SK-N-SH (cell line): ENCODE data around the gene WDR46. TPM values are rescaled to one million over a fixed set of nuclear protein-coding genes. Genes with fewer than 3 reads are reported as not detected.

Experiments used
- CTCF ChIA-PET: fragments of 300-600, 350-600 bp; formaldehyde crosslinking; extraction: SDS; loops from one replicate; lab custom pipeline; 2021; lab: Yijun Ruan, JAX
- POLR2A ChIA-PET: fragments of 350-600 bp; sonication (Branson Sonifier 250); formaldehyde crosslinking; extraction: SDS; loops from one replicate; lab custom pipeline; 2020; ENCODE audit warnings: antibody characterized with exemption, inconsistent platforms; lab: Yijun Ruan, JAX
- DNase-seq: peaks from one replicate; pipeline ENCODE4 v3.0.0; 2012
- H2AFZ ChIP-seq: fragments of 200-600 bp; sonication (generic); 2 replicates; pipeline ENCODE4 v1.8.1; 2016; ENCODE audit warnings: antibody characterized with exemption, mild to moderate bottlenecking, low read depth
- H3F3A ChIP-seq: fragments of 200-600 bp; sonication (generic); replicated peaks from 2 replicates; pipeline ENCODE3; 2016; ENCODE audit warnings: antibody characterized with exemption, mild to moderate bottlenecking; ENCODE audit not compliant: insufficient read depth
- H3K27ac ChIP-seq, 2 experiments: fragments of 200-500 bp in 1 of 2; fragments of 200-600 bp in 1 of 2; sonication (Bioruptor generic) in 1 of 2; sonication (generic), shearing (Covaris generic) in 1 of 2; 2 replicates each; pipeline versions ENCODE4 v1.5.1 to v1.6.1; 2014 to 2016; ENCODE audit warnings: low read depth in 2 of 2, inconsistent platforms in 1 of 2, low read length in 1 of 2, mild to moderate bottlenecking in 1 of 2, mixed read lengths in 1 of 2
- H3K27me3 ChIP-seq: fragments of 200-600 bp; sonication (generic), shearing (Covaris generic); 2 replicates; pipeline ENCODE4 v1.6.1; 2016; ENCODE audit warnings: mixed run types; ENCODE audit not compliant: insufficient read depth
- H3K36me3 ChIP-seq, 2 experiments: fragments of 200-500 bp in 1 of 2; fragments of 200-600 bp in 1 of 2; sonication (Bioruptor generic) in 1 of 2; sonication (generic) in 1 of 2; replicated peaks in 1 of 2; 2 replicates each; pipeline versions ENCODE3 to v1.5.1; 2014 to 2016; ENCODE audit warnings: low read length in 1 of 2, mild to moderate bottlenecking in 1 of 2; ENCODE audit not compliant: insufficient read depth in 2 of 2, control insufficient read depth in 1 of 2
- H3K4me1 ChIP-seq, 2 experiments: fragments of 200-500 bp in 1 of 2; fragments of 200-600 bp in 1 of 2; sonication (Bioruptor generic) in 1 of 2; sonication (generic), shearing (Covaris generic) in 1 of 2; 2 replicates each; pipeline versions ENCODE4 v1.5.1 to v1.6.1; 2014 to 2016; ENCODE audit warnings: low read depth in 1 of 2, low read length in 1 of 2, mixed run types in 1 of 2; ENCODE audit not compliant: insufficient read depth in 2 of 2, control insufficient read depth in 1 of 2
- H3K4me2 ChIP-seq: fragments of 200-600 bp; sonication (generic), shearing (Covaris generic); 2 replicates; pipeline ENCODE4 v1.6.1; 2017; ENCODE audit warnings: mixed run types
- H3K4me3 ChIP-seq, 2 experiments: fragments of 200-500 bp in 1 of 2; fragments of 200-600 bp in 1 of 2; sonication (Bioruptor generic) in 1 of 2; sonication (generic), shearing (Covaris generic) in 1 of 2; 2 replicates each; pipeline versions ENCODE4 v1.5.1 to v1.8.1; 2014 to 2016; ENCODE audit warnings: low read depth in 2 of 2, inconsistent platforms in 1 of 2, low read length in 1 of 2, mild to moderate bottlenecking in 1 of 2, mixed read lengths in 1 of 2, moderate library complexity in 1 of 2
- H3K79me2 ChIP-seq: fragments of 200-600 bp; sonication (generic); 2 replicates; pipeline ENCODE4 v1.8.1; 2017; ENCODE audit warnings: mild to moderate bottlenecking; ENCODE audit not compliant: insufficient read depth
- H3K9ac ChIP-seq: fragments of 200-600 bp; sonication (generic); 2 replicates; pipeline ENCODE4 v1.6.1; 2017; ENCODE audit warnings: mixed run types
- H3K9me2 ChIP-seq: fragments of 200-600 bp; sonication (generic); 2 replicates; pipeline ENCODE4 v1.6.1; 2017; ENCODE audit warnings: mixed run types
- H3K9me3 ChIP-seq: fragments of 200-600 bp; sonication (generic); 2 replicates; pipeline ENCODE4 v1.6.1; 2017; ENCODE audit warnings: mixed run types, mild to moderate bottlenecking, moderate library complexity
- H4K20me1 ChIP-seq: fragments of 200-600 bp; sonication (generic); 2 replicates; pipeline ENCODE4 v1.6.1; 2017; ENCODE audit warnings: mild to moderate bottlenecking, mixed run types; ENCODE audit not compliant: insufficient read depth
- CTCF ChIP-seq: fragments of 200-600 bp; sonication (generic); IDR thresholded peaks from 2 replicates; pipeline ENCODE4 v1.6.1; 2017; ENCODE audit warnings: antibody characterized with exemption, mild to moderate bottlenecking, moderate library complexity
- EP300 ChIP-seq, 2 experiments: IDR thresholded peaks; 2 replicates each; pipeline versions ENCODE4 v1.4.0 to v1.6.1; 2012; ENCODE audit warnings: borderline replicate concordance in 1 of 2, low read depth in 1 of 2, low read length in 1 of 2
- GABPA ChIP-seq: IDR thresholded peaks from 2 replicates; pipeline ENCODE4 v1.4.0; 2012; ENCODE audit warnings: low read depth, mild to moderate bottlenecking
- GATA2 ChIP-seq: sonication (generic); formaldehyde crosslinking; IDR thresholded peaks from 2 replicates; pipeline ENCODE4 v1.5.0; 2020; ENCODE audit warnings: mild to moderate bottlenecking, missing genetic modification reagents
- POLR2AphosphoS5 ChIP-seq: IDR thresholded peaks from 2 replicates; pipeline ENCODE4 v1.6.1; 2012; ENCODE audit warnings: low read depth, low read length
- RAD21 ChIP-seq: IDR thresholded peaks from 2 replicates; pipeline ENCODE4 v1.6.1; 2012; ENCODE audit warnings: mild to moderate bottlenecking, low read length
- RCOR1 ChIP-seq: fragments of 150-350 bp; IDR thresholded peaks from 2 replicates; pipeline ENCODE4 v1.6.1; 2017; ENCODE audit warnings: antibody characterized with exemption, low read length
- SIN3A ChIP-seq: IDR thresholded peaks from 2 replicates; pipeline ENCODE4 v1.6.1; 2012; ENCODE audit warnings: low read depth, mild to moderate bottlenecking, low read length, moderate library complexity, borderline replicate concordance
- TEAD4 ChIP-seq: IDR thresholded peaks from 2 replicates; pipeline ENCODE4 v1.4.0; 2012; ENCODE audit warnings: mild to moderate bottlenecking, borderline replicate concordance; ENCODE audit not compliant: insufficient read depth
- YY1 ChIP-seq: IDR thresholded peaks from 2 replicates; pipeline ENCODE4 v1.4.0; 2012; ENCODE audit warnings: low read depth, mild to moderate bottlenecking
- ZBTB33 ChIP-seq: IDR thresholded peaks from 2 replicates; pipeline ENCODE4 v1.4.0; 2012; ENCODE audit warnings: low read depth, borderline replicate concordance
- WGBS: methylation state at CpG from one replicate; pipeline ENCODE4 v1.1.6; 2017; ENCODE audit warnings: low lambda C conversion rate; 5-methylcytosine and 5-hydroxymethylcytosine counted together
- polyA plus RNA-seq, 3 experiments: library from polyadenylated mRNA; depleted of rRNA; stranded (reverse); fragments of >200 nt; gene quantifications; 2 replicates each; pipeline ENCODE4 v1.2.3, GENCODE V29; 2012
- TF ChIP-seq, protein P1 (sequence below): IDR thresholded peaks from 2 replicates; pipeline ENCODE4 v1.4.0; 2012; ENCODE audit warnings: low read depth

Gene WDR46
- polyA plus RNA-seq, 1 of the 3 experiments (the other 2 are of a cell fraction): 153 TPM

DNA sequence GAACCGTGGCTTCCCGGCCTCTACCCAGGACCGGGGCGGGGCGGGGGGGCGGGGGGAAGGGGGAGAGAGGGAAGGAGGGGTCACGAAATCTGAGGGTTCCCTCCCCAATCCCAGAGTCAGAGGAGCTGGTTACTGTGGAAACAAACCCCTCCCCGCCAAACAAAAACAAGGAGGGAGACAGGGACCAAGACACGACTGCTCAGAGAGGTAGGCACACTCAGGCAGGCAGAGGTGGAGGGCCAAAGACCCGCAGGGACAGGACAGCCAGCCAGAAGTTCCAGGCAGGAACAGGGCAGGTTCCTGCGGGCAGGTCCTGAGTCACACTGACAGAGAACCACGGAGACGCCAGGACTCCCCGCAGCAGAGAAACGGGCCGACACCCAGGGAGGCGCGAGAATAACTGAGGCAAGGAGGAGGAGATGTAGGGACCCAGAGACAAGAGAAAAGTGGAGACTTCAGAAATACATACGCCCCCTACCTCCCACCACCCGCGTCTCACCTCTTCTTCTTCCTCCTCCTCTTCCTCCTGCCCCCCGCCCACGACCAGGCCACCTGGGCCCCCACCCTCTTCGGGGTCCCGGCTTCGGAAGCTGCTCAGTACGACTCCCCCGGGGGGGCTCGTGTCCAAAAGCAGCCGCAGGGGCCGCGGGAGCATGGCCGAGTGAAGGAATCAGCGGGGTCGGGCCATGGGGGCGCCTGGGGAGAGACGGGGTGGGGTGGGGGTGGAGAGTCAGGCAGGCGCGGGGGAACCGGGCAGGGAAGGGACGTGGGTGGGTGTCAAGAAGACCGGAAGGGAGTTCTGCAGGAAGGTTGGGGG lies 9.1 kb upstream of the WDR46 start:
- ChIA-PET POLR2A (interaction anchor here (1.5 to 3.3 kb wide), 4 partner anchors 9 to 47 kb away, joined by 4 to 30 read pairs (median 15); partner anchors contain the start of genes B3GALT4, PFDN6, RPS18 and VPS52), CTCF (interaction anchor here (1.0 to 3.9 kb wide), 11 partner anchors 9 to 124 kb away, joined by 3 to 30 read pairs (median 7); partner anchors contain the start of genes B3GALT4, PFDN6, RPS18 and TAPBP)
- H3K4me2 ChIP-seq: peak overlapping the region; percentile 94
- 2% methylated on average over 35 of the region's 42 CpGs for WGBS
- no peaks in the 10 kb centered on the region for H3K9me3 ChIP-seq
- H3K4me3 ChIP-seq: peak overlapping the region; percentile 84 to 89
- peaks cover 22% of the 10 kb centered on the region for H3F3A ChIP-seq
- peak; percentile 83 for DNase-seq
- H4K20me1 ChIP-seq: peaks cover 11% of the 10 kb centered on the region; the same call in 1 of the 2 replicates
- TF ChIP-seq SIN3A (0 out of 2 replicates have a peak, but pooled peaks have one; percentile 50), GATA2 (no peak), TEAD4 (no peak), RCOR1 (no peak), ZBTB33 (no peak), YY1 (no peak), EP300 (IDR thresholded peaks at IDR 0.05; ENCODE audit: borderline replicate concordance in 1 of 2, low read depth in 1 of 2, low read length in 1 of 2) (no peak), GABPA (no peak), CTCF (peak; percentile 15; the same call in 1 of the 2 replicates), RAD21 (no peak), POLR2AphosphoS5 (peak; percentile 68)
- TF ChIP-seq, protein P1, sequence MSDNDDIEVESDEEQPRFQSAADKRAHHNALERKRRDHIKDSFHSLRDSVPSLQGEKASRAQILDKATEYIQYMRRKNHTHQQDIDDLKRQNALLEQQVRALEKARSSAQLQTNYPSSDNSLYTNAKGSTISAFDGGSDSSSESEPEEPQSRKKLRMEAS: no peak
- no peak overlapping the region for H2AFZ ChIP-seq
- H3K27ac ChIP-seq: peak overlapping the region; percentile 99
- peak overlapping the region; percentile 94 for H3K9ac ChIP-seq
- H3K9me2 ChIP-seq: no peaks in the 10 kb centered on the region
- H3K36me3 ChIP-seq: peaks cover 11 to 26% of the 10 kb centered on the region in 2 experiments
- H3K4me1 ChIP-seq: peaks cover 4 to 13% of the 10 kb centered on the region in 2 experiments; a peak in 1 of 4 replicates
- no peaks in the 10 kb centered on the region for H3K27me3 ChIP-seq
- H3K79me2 ChIP-seq: peaks cover 43% of the 10 kb centered on the region
